ENCODE data around the gene ATP11B. TPM values are rescaled to one million over a fixed set of nuclear protein-coding genes. Genes with fewer than 3 reads are reported as not detected.

Gene ATP11B
- total RNA-seq, 2 experiments from 2014 or later, result 128 to 131 TPM

DNA sequence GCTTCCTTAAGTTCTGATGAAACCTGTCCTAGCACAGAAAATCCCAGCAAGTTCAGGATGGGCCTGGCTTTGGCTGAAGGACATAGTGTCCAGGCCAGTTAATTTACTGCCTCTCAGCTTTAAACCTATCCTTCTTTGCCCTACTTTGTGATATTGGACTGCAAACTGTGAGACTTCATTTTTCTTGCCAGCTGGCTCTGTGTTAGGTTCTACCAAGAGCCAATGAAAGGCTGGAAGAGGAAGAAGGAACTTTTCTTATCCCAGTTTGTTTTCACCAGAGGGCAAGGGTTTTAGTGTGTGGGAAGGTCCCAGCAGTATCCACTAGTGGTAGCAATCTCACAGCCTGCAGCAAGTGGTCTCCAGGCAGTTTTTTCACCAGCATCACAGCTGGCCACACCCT is 168.9 kb downstream of the ATP11B start:
- Mint-ChIP-seq H3K9me3 (no peaks in the 10 kb centered on the region), H3K36me3 (ENCODE audit: low read depth) (peaks cover 41% of the 10 kb centered on the region), H3K27ac (no peak overlapping the region), H3K4me1 (peaks cover 40% of the 10 kb centered on the region), H3K4me3 (no peak overlapping the region), H3K27me3 (no peaks in the 10 kb centered on the region)
- no peak for DNase-seq
- POLR2A ChIA-PET, result interaction anchor here (1.1 kb wide), 1 partner anchor 47 kb away, joined by 3 read pairs; no protein-coding TSS in a partner anchor
- CTCF ChIA-PET, result interaction anchor here (0.7 to 1.0 kb wide), 4 partner anchors 10 to 52 kb away, joined by 3 to 5 read pairs (median 3); no protein-coding TSS in a partner anchor

DNA sequence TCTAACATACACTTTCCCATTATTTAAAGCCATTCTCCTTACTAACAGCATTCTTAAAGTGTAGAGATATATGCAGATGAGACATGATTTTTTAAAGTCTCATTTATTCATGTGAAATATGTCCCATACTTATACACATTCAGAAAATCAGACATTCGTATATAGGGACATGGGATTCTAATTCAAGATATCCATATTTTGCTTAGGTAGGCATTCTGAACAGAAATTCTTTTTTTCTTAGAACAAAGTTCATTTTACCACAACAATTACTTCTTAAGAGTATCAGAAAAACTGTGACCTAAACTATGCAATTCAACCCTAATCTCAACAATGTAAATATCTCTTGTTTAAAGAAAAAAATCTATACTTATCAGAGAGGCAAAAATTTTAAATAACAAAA is 170.9 kb downstream of the ATP11B start:
- no peaks in the 10 kb centered on the region for H3K9me3 Mint-ChIP-seq
- H3K4me3 Mint-ChIP-seq, result no peak overlapping the region
- ChIA-PET CTCF (no interaction called here), POLR2A (no interaction called here)
- H3K27ac Mint-ChIP-seq, result no peak overlapping the region
- no peak for DNase-seq
- peaks cover 35% of the 10 kb centered on the region for H3K36me3 Mint-ChIP-seq (ENCODE audit: low read depth)
- H3K4me1 Mint-ChIP-seq, result peaks cover 57% of the 10 kb centered on the region
- no peaks in the 10 kb centered on the region for H3K27me3 Mint-ChIP-seq

DNA sequence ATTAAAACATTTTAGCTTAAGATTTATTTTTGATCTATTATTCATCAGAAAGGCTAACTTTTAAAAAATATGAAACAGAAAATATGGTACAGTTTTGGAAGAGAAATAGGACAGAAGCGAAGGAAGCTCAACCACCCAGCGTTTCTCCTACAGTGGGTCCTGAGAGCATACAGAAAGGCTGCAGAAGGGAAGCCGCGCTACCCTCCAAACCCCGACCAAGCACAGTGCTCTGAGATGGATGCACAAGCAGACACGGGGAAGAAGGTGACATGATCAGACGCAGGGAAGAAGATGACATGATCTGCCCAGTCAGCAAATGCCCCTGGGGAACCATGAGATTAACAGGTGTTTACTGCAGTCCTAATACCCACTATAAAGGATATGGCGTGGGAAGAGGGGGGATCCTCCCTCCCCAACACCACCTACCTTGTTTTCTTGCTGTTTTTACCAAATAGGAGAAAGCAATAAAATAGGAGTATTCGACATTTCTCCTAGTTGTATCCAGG is 172.6 kb downstream of the ATP11B start:
- H3K36me3 Mint-ChIP-seq (ENCODE audit: low read depth), result peaks cover 31% of the 10 kb centered on the region
- peaks cover 57% of the 10 kb centered on the region for H3K4me1 Mint-ChIP-seq
- H3K9me3 Mint-ChIP-seq, result no peaks in the 10 kb centered on the region
- H3K27ac Mint-ChIP-seq, result peak overlapping the region; percentile 44
- POLR2A ChIA-PET, result interaction anchor here (1.0 kb wide), 1 partner anchor 19 kb away, joined by 3 read pairs; no protein-coding TSS in a partner anchor
- CTCF ChIA-PET, result no interaction called here
- no peaks in the 10 kb centered on the region for H3K27me3 Mint-ChIP-seq
- H3K4me3 Mint-ChIP-seq, result no peak overlapping the region
- DNase-seq, result no peak

DNA sequence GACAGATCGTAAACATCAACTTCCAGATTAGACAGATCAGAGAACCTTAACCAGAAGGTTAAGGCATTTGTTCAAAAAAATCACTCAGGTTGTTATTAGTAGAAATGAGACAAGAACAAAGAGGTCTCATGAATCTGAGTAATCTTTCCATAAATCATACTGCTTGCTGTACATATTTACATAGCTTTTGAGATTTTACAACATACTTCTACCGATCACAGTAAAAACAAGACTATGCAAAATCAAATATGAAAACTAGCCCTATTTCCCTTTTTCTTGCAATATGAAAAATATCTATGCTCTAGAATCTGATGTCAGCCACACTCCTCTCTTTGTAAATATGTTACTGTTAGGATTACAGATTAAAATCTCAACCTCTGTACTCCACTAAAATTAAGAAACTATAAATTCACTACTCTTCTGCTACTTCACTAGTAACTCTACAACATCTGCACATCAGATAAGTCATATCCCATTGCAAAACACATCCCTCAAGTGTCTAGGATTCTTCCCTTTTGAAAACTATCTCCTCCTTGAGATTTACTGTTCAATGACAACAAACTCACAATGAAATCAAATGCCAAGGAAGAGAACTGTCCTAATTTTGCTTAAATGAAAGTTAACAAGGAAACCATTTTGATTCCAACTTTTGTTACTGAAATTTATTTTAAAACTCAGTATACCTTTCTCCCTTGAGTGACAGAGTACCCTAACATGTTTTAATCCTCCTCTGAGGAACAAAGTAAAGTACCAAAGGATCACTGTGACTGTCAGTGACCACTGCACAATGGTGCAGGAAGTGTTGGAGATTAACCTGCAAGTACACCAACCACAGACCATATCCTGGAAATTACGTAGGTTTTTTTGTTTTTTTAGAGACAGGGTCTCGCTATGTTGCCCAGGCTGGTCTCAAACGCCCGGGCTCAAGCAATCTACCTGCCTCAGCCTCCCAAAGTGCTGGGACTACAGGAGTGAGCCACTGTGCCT is 174.2 kb downstream of the ATP11B start:
- peaks cover 60% of the 10 kb centered on the region for H3K4me1 Mint-ChIP-seq
- no peaks in the 10 kb centered on the region for H3K27me3 Mint-ChIP-seq
- ChIA-PET POLR2A (interaction anchor here (1.1 kb wide), 1 partner anchor 13 kb away, joined by 3 read pairs; no protein-coding TSS in a partner anchor), CTCF (interaction anchor here (2.3 kb wide), 1 partner anchor 57 kb away, joined by 11 read pairs; no protein-coding TSS in a partner anchor)
- peak overlapping the region; percentile 77 for H3K27ac Mint-ChIP-seq
- H3K36me3 Mint-ChIP-seq (ENCODE audit: low read depth), result peaks cover 30% of the 10 kb centered on the region
- no peaks in the 10 kb centered on the region for H3K9me3 Mint-ChIP-seq
- DNase-seq, result peak; percentile 42
- peak overlapping the region; percentile 31 for H3K4me3 Mint-ChIP-seq

DNA sequence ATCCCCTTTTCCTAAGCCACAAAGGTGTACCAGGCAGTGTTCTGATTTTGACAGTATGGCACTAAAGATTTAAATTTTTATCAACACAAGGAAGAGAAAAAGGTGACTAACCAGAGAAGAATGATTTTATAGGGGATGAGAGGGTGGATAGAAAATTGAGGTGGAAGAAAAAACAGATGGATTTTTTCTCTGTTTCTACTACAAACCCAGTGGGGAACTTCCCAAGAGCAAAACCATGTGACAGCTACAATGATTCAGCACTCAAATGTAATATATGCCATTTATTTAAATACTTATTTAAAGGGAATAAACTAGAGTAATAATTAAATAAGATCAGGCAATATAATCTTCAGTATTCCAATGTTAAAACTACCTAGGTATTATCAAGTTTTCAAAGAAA is 176.0 kb downstream of the ATP11B start:
- H3K4me3 Mint-ChIP-seq, result no peak overlapping the region
- H3K36me3 Mint-ChIP-seq (ENCODE audit: low read depth), result peaks cover 26% of the 10 kb centered on the region
- no peaks in the 10 kb centered on the region for H3K9me3 Mint-ChIP-seq
- H3K27ac Mint-ChIP-seq, result no peak overlapping the region
- CTCF ChIA-PET, result interaction anchor here (0.6 to 2.3 kb wide), 2 partner anchors 59 to 1187 kb away, joined by 4 to 11 read pairs; no protein-coding TSS in a partner anchor
- H3K27me3 Mint-ChIP-seq, result no peaks in the 10 kb centered on the region
- H3K4me1 Mint-ChIP-seq, result peaks cover 57% of the 10 kb centered on the region
- DNase-seq, result no peak
- POLR2A ChIA-PET, result interaction anchor here (0.9 to 2.9 kb wide), 3 partner anchors 10 to 129 kb away, joined by 3 to 11 read pairs (median 4); no protein-coding TSS in a partner anchor

DNA sequence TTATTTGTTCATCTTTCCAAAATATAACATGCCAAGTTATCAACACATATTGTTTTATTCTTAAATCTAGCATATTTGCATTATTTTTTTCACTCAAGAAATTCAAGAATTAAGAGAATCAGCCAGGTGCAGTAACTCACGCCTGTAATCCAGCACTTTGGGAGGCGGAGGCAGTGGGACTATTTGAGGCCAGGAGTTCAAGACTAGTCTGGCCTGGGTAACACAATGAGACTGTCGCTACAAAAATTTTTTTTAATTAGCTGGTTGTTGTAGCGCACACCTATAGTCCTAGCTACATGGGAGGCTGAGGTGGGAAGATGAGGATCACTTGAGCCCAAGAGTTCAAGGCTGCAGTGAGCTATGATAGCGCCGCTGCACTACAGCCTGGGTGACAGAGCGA is 176.5 kb downstream of the ATP11B start:
- ChIA-PET CTCF (interaction anchor here (2.3 kb wide), 1 partner anchor 59 kb away, joined by 11 read pairs; no protein-coding TSS in a partner anchor), POLR2A (interaction anchor here (1.8 to 2.9 kb wide), 2 partner anchors 9 to 11 kb away, joined by 5 to 11 read pairs; no protein-coding TSS in a partner anchor)
- H3K4me3 Mint-ChIP-seq, result no peak overlapping the region
- H3K27ac Mint-ChIP-seq, result no peak overlapping the region
- no peak for DNase-seq
- H3K9me3 Mint-ChIP-seq, result no peaks in the 10 kb centered on the region
- H3K4me1 Mint-ChIP-seq, result peaks cover 57% of the 10 kb centered on the region
- no peaks in the 10 kb centered on the region for H3K27me3 Mint-ChIP-seq
- peaks cover 26% of the 10 kb centered on the region for H3K36me3 Mint-ChIP-seq (ENCODE audit: low read depth)

DNA sequence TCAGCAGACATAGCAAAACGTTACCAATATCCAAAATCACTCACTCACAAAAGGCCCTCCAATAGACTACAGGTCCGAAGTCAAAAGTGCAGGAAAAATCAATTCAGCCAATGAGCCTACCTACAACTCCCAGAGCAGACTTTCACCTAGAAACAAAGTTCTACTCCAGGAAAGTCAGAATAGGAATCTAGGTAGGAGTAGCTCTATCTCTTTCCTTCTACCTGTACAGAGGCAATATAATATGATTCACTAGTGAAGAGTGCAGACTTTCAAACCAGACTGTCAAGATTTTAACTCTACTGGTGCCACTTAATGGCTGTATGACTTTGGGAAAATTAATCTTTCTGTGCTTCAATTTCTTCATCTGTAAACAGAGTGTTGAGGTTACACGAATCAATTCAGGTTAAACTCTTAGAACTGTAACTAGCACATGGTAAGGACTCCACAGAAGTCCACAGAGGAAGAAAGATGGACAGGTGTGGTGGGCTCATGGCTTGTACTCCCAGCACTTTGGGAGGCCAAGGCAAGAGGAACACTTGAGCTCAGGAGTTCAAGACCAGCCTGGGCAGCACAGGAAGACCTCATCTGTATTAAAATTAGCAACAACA is 177.6 kb downstream of the ATP11B start:
- Mint-ChIP-seq H3K27me3 (no peaks in the 10 kb centered on the region), H3K9me3 (no peaks in the 10 kb centered on the region), H3K27ac (no peak overlapping the region), H3K4me3 (no peak overlapping the region), H3K4me1 (peaks cover 50% of the 10 kb centered on the region), H3K36me3 (ENCODE audit: low read depth) (peaks cover 16% of the 10 kb centered on the region)
- DNase-seq, result no peak
- ChIA-PET POLR2A (interaction anchor here (0.9 to 2.9 kb wide), 3 partner anchors 8 to 177 kb away, joined by 4 to 11 read pairs (median 5); no protein-coding TSS in a partner anchor), CTCF (no interaction called here)

Other genes starting within 250 kb of the ATP11B start
- gene DCUN1D1, start 187.0 kb downstream of the ATP11B start, total RNA-seq, result 10 to 100 TPM; 60.2 to 63.1 TPM

Measured in activated CD4-positive, alpha-beta memory T cell treated with anti-CD3 and anti-CD28 coated beads, Interleukin-2, amount 10 ng/mL, durations not matched to agents 7 days and 5 days (primary cell).